NOMO-1 treated with DMSO at 0.1 percent for 48 hours (cell line): ENCODE measurements around the gene OR7D2.
A peak's percentile ranks its signal among the peaks of the same experiment; 100 is the strongest.

Experiments used
- DNase-seq: peaks from one replicate; lab custom pipeline; 2025; ENCODE audit not compliant: unreplicated experiment; lab: John Stamatoyannopoulos, UW

The OR7D2 gene

DNA sequence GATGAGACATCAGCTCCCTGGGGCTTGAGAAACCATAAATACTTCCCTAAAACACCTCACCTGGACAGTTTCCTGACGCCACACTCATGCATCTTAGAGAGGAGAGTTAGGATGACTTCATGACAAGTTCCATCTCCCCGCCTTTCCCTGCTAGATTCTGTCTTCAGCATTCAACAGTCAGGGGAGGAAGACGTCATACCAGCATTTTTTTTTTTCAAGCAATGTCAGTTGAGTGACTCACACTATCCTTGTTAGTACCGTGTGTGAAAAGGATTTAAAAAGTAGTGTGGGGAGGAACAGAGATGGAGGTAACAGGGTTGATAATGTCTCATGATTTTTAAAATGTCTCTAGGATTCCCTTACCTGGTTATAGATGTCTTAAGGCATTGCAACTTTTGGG is at the start of gene OR7D2:
Gene OR7D2 (plus strand): TSS at position 79 of the 400 bp plus-strand sequence. CDS start 6,803 bp downstream, outside the sequence.
- no peak for DNase-seq

DNA sequence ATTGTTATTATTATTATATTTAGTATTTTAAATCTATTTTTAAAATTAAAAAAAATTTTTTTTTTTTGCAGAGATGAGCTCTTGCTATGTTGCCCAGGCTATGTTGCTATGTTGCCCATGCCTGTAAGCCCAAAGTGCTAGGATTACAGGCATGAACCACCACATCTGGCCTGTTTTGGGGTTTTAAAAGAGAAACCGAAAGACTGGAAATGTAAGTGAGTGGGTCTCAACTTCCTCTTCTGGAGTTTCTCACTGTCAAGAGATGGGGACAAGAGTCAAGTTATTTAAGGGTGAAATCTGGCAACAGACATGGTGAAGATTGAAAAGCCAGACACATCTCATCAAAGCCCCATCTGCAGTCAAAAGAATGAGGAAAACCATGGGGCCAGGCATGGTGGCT is 47.8 kb upstream of the OR7D2 start:
- DNase-seq, result peak; percentile 52

GRCh38 chr19:9132422-9132821 is 46.4 kb upstream of the OR7D2 start:
- DNase-seq, result no peak

- DNase-seq, result peak; percentile 58
Measured at GRCh38 chr19:9139609-9140158, 39.1 kb upstream of the OR7D2 start.

- DNase-seq, result peak; percentile 92
Measured at GRCh38 chr19:9140159-9140874, 38.5 kb upstream of the OR7D2 start, which contains the start of gene ZNF317. Gene ZNF317 (plus strand): TSS chr19:9140397. CDS start chr19:9156017, 15,620 bp downstream.

- no peak for DNase-seq
Measured at GRCh38 chr19:9144920-9145319, 33.9 kb upstream of the OR7D2 start.

DNA sequence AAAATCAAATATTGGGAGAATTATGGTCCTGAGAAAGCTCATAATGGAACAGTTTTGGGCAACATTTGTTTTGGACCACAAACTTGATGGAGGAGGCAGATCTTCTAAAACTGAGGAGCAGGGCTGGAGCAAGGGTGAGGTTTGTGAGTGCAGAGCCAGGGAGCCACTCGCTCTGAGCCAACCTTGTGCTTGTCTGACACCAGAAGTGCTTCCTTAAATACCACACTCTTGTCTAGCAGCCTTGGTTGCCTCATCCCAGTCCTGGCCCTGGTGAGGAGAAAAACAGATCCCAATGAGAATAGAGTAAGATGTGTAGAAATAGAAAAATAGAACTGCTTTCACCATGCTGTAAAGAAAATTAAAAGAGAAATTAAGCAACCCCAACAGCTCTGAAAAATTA is 31.9 kb upstream of the OR7D2 start:
- DNase-seq, result no peak

DNA sequence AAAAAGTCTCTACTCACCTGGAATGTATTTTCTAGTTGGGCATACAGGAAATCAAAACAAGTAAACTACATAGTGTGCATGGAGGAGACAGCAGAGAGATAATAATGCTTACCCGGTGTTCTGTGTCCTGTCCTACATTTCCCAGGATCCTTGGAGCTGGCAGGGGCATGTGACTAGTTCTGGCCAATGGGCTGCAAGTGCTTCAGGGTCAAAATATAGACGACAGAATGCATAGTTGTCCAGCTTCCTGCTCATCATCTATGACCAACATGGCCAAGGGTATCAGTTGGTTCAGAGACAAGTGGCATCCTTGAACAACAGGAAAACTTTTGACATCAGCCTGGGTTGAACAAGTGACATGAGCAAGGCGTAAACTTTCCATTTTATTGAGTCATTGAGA is 30.1 kb upstream of the OR7D2 start:
- no peak for DNase-seq

- DNase-seq, result no peak
Measured at GRCh38 chr19:9149997-9150396, 28.8 kb upstream of the OR7D2 start.

GRCh38 chr19:9150650-9151049 is 28.1 kb upstream of the OR7D2 start:
- DNase-seq, result no peak

DNA sequence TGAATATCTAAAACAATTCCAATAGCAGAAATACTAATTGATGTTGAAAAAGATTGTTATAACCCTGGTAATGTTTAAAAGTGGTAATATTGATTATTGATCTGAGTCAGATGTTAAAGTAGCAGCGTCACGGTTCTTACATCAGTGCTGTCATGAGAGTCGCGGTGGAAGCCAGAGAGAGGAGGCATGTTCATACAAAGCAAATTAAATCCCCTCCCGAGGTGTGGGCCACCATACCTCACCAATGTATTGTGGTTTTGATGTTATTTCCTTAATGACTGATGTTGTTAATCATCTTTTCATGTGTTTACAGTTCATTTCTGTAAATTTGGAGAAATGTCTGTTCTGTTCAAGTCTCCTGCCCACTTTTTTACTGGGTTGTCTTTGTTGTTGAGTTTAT is 27.4 kb upstream of the OR7D2 start:
- no peak for DNase-seq

DNA sequence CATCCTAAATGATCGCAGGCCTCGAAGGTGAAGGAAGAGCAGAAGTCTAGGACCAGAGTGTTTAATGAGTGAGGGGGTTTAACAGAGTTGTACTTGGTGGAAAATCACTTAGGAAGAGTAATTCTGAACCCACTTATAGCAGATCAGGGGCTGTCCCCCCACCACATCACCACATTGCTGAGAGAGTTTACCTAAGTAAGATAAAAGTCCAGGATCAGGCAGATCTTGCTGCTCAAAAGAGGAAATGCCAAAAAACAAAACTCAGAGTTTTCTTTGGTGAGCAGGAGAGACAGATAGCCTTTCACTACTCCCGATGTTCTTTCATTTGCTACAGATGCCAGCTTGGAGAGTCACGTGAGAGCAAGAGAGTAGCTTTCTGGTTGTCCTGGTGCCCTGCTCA is 23.2 kb upstream of the OR7D2 start:
- DNase-seq, result no peak

GRCh38 chr19:9156304-9156703 is 22.5 kb upstream of the OR7D2 start:
- no peak for DNase-seq

GRCh38 chr19:9159891-9160290 is 18.9 kb upstream of the OR7D2 start:
- no peak for DNase-seq

GRCh38 chr19:9161427-9161826 is 17.4 kb upstream of the OR7D2 start:
- DNase-seq, result no peak

- DNase-seq, result no peak
Measured at GRCh38 chr19:9165261-9165660, 13.5 kb upstream of the OR7D2 start.

DNA sequence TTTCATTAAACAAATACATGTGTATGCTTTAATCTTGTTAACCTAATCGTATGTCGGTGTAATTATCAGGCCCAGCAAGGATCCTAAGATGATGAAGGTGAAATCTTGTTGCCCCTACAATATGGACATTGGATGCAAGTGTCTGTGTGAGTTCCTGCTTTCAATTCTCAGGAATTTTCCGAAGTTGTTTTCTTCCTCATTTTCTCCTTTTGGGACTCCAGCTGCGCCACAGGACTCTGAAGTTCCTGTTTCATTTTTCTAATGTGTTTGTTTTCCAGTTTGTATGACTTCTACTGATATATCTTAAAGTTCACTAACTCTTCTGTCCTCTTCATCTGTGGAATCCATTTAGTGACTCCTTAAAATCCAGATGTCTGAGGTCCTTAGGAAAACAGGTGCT is 11.9 kb upstream of the OR7D2 start:
- DNase-seq, result no peak

- no peak for DNase-seq
Measured at GRCh38 chr19:9171393-9171991, 7.3 kb upstream of the OR7D2 start.

DNA sequence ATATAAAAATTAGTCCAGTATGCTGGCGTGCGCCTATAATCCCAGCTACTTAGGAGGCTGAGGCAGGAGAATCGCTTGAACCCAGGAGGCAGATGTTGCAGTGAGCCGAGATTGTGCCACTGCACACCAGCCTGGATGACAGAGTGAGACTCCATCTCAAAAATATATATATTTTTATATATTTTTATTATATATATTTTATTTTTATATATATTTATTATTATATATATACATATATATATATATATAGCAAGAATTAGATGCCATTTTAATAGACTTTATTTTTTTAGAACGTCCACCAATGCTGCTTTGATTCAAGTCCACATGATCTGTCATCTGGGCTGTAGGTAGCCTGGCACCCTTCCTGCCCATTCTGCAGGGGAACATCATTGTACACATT is 3.5 kb upstream of the OR7D2 start:
- no peak for DNase-seq

GRCh38 chr19:9183000-9183399 is 4.2 kb downstream of the OR7D2 start:
- DNase-seq, result no peak

- no peak for DNase-seq
Measured at GRCh38 chr19:9187191-9187590, 8.4 kb downstream of the OR7D2 start.

- no peak for DNase-seq
Measured at GRCh38 chr19:9189535-9189934, 10.8 kb downstream of the OR7D2 start.
